Kasumi-1 (cell line): Measurements from ENCODE around the gene CCDC85C.
"Not testable (repeated sequence)": the region's sequence is repeated elsewhere in the genome, so short reads cannot be mapped to it uniquely, and the experiment has no call there.

ENCODE experiments used
- DNase-seq, 2 experiments: peaks; one replicate each; lab custom pipeline; 2025; lab: John Stamatoyannopoulos, UW

CCDC85C gene

GRCh38 chr14:99603471-99604277 is at the start of gene CCDC85C:
Gene CCDC85C (minus strand): TSS chr14:99604207. CDS start chr14:99603959, 248 bp downstream.
- no peak for DNase-seq

GRCh38 chr14:99651953-99652746 is 48.1 kb upstream of the CCDC85C start:
- no peak for DNase-seq

- DNase-seq, result no peak
Measured at GRCh38 chr14:99650189-99650588, 46.2 kb upstream of the CCDC85C start.

- no peak for DNase-seq
Measured at GRCh38 chr14:99649643-99650042, 45.6 kb upstream of the CCDC85C start.

GRCh38 chr14:99649219-99649618 is 45.2 kb upstream of the CCDC85C start:
- no peak for DNase-seq

GRCh38 chr14:99648027-99648784 is 44.2 kb upstream of the CCDC85C start:
- DNase-seq, result no peak

- DNase-seq, result no peak
Measured at GRCh38 chr14:99647411-99647810, 43.4 kb upstream of the CCDC85C start.

- DNase-seq, result no peak
Measured at GRCh38 chr14:99645545-99646505, 41.8 kb upstream of the CCDC85C start.

GRCh38 chr14:99644723-99645544 is 40.9 kb upstream of the CCDC85C start, which contains the start of gene HHIPL1:
Gene HHIPL1 (plus strand): TSS chr14:99645129. CDS start chr14:99645208, 79 bp downstream.
- no peak for DNase-seq

- DNase-seq, result no peak
Measured at GRCh38 chr14:99644035-99644587, 40.1 kb upstream of the CCDC85C start.

- peak; percentile 35 to 43 for DNase-seq
Measured at GRCh38 chr14:99643343-99643742, 39.3 kb upstream of the CCDC85C start.

- DNase-seq, result not testable (repeated sequence)
Measured at GRCh38 chr14:99642771-99643170, 38.8 kb upstream of the CCDC85C start.

- DNase-seq, result no peak
Measured at GRCh38 chr14:99637624-99638023, 33.6 kb upstream of the CCDC85C start.

- peak; percentile 40 to 60 for DNase-seq
Measured at GRCh38 chr14:99636487-99636886, 32.5 kb upstream of the CCDC85C start.

- DNase-seq, result no peak
Measured at GRCh38 chr14:99635116-99635515, 31.1 kb upstream of the CCDC85C start.

GRCh38 chr14:99634443-99634842 is 30.4 kb upstream of the CCDC85C start:
- no peak for DNase-seq

- no peak for DNase-seq
Measured at GRCh38 chr14:99633918-99634317, 29.9 kb upstream of the CCDC85C start.

GRCh38 chr14:99633141-99633540 is 29.1 kb upstream of the CCDC85C start:
- no peak for DNase-seq

GRCh38 chr14:99632410-99633035 is 28.5 kb upstream of the CCDC85C start:
- no peak for DNase-seq
